OCI-LY1 (cell line): ENCODE results near the gene PKD2L2.
"Not testable (repeated sequence)": the region's sequence is repeated elsewhere in the genome, so short reads cannot be mapped to it uniquely, and the experiment has no call there.

Experiments used
- H2AFZ ChIP-seq: fragments of 200-600 bp; sonication (generic), shearing (Covaris generic); 2 replicates; pipeline ENCODE4 v1.6.0; 2014; ENCODE audit warnings: antibody characterized with exemption, mild to moderate bottlenecking, low read length
- H3F3A ChIP-seq: fragments of 200-600 bp; sonication (generic), shearing (Covaris generic); 2 replicates; pipeline ENCODE4 v1.6.0; 2014; ENCODE audit warnings: mild to moderate bottlenecking, antibody characterized with exemption, low read length, moderate library complexity; ENCODE audit not compliant: insufficient read depth
- H3K27ac ChIP-seq: fragments of 200-600 bp; sonication (generic); 2 replicates; pipeline ENCODE4 v1.5.1; 2014; ENCODE audit warnings: low read length, mixed run types, mild to moderate bottlenecking, low read depth; ENCODE audit not compliant: poor library complexity, severe bottlenecking
- H3K27me3 ChIP-seq: fragments of 200-600 bp; sonication (generic); 2 replicates; pipeline ENCODE4 v1.6.0; 2014; ENCODE audit warnings: antibody characterized with exemption, mild to moderate bottlenecking, low read length, moderate library complexity; ENCODE audit not compliant: insufficient read depth
- H3K36me3 ChIP-seq: fragments of 200-600 bp; sonication (generic); 2 replicates; pipeline ENCODE4 v1.6.1; 2014; ENCODE audit warnings: mild to moderate bottlenecking, antibody characterized with exemption, low read length, moderate library complexity, mixed read lengths; ENCODE audit not compliant: insufficient read depth
- H3K4me1 ChIP-seq: fragments of 200-600 bp; sonication (generic); 2 replicates; pipeline ENCODE4 v1.5.1; 2014; ENCODE audit warnings: mild to moderate bottlenecking, low read length, moderate library complexity; ENCODE audit not compliant: insufficient read depth, severe bottlenecking
- H3K4me2 ChIP-seq: fragments of 200-600 bp; sonication (generic), shearing (Covaris generic); 2 replicates; pipeline ENCODE4 v1.6.1; 2014; ENCODE audit warnings: low read length
- H3K4me3 ChIP-seq: fragments of 200-600 bp; sonication (generic); 2 replicates; pipeline ENCODE4 v1.5.1; 2014; ENCODE audit warnings: low read length, low read depth, mild to moderate bottlenecking, mixed read lengths; ENCODE audit not compliant: poor library complexity, severe bottlenecking
- H3K79me2 ChIP-seq: fragments of 200-600 bp; shearing (Covaris generic); 2 replicates; pipeline ENCODE4 v1.6.1; 2016; ENCODE audit warnings: mixed run types, low read length, mixed read lengths; ENCODE audit not compliant: insufficient read depth
- H3K9ac ChIP-seq: fragments of 200-600 bp; sonication (generic), shearing (Covaris generic); 2 replicates; pipeline ENCODE4 v1.6.1; 2014; ENCODE audit warnings: mild to moderate bottlenecking, low read length, mixed read lengths
- H3K9me2 ChIP-seq: fragments of 200-600 bp; sonication (generic), shearing (Covaris generic); 2 replicates; pipeline ENCODE4 v1.6.1; 2014; ENCODE audit warnings: low read depth, mild to moderate bottlenecking, low read length, mixed read lengths
- H3K9me3 ChIP-seq: fragments of 200-600 bp; shearing (Covaris generic); 2 replicates; pipeline ENCODE4 v1.6.1; 2014; ENCODE audit warnings: low read length, mixed read lengths
- H4K20me1 ChIP-seq: fragments of 200-600 bp; sonication (generic), shearing (Covaris generic); 2 replicates; pipeline ENCODE4 v1.6.0; 2016; ENCODE audit warnings: mild to moderate bottlenecking, low read length; ENCODE audit not compliant: insufficient read depth
- CTCF ChIP-seq: fragments of 200-600 bp; sonication (generic), shearing (Covaris generic); IDR thresholded peaks from 2 replicates; pipeline ENCODE4 v1.5.1; 2017; ENCODE audit warnings: mild to moderate bottlenecking, antibody characterized with exemption, low read length, moderate library complexity, mixed read lengths
- EZH2 ChIP-seq: fragments of 200-600 bp; sonication (generic), shearing (Covaris generic); IDR thresholded peaks from 2 replicates; pipeline ENCODE4 v1.8.0; 2017; ENCODE audit warnings: borderline replicate concordance, mixed run types, mild to moderate bottlenecking, antibody characterized with exemption, low read length, moderate library complexity, mixed read lengths

The PKD2L2 gene

DNA sequence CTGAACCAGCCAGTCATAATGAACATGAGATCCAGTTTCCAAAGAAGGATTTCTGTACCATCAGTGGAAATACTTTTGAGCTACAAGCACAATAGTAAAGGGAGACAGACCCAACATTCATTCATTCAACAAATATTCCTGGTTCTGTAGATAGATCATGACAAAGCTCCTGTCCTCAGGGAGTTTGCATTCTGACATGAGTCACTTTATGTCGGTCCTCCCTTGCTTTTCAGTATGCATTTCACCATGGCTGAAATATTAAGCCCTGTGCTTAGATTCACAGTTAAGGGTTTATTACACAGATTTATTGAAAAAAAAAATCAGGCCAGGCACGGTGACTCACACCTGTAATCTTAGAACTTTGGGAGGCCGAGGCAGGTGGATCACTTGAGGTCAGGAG, 27.0 kb upstream of the PKD2L2 start:
- no peaks in the 10 kb centered on the region for H4K20me1 ChIP-seq
- no peak overlapping the region for H2AFZ ChIP-seq
- no peaks in the 10 kb centered on the region for H3F3A ChIP-seq
- no peaks in the 10 kb centered on the region for H3K79me2 ChIP-seq
- H3K27ac ChIP-seq: no peak overlapping the region
- H3K9ac ChIP-seq: no peak overlapping the region
- no peaks in the 10 kb centered on the region for H3K9me2 ChIP-seq
- H3K27me3 ChIP-seq: no peaks in the 10 kb centered on the region
- H3K4me1 ChIP-seq: peaks cover 5% of the 10 kb centered on the region
- H3K4me2 ChIP-seq: no peak overlapping the region
- no peak overlapping the region for H3K4me3 ChIP-seq
- no peaks in the 10 kb centered on the region for H3K36me3 ChIP-seq
- H3K9me3 ChIP-seq: no peaks in the 10 kb centered on the region
- no peak for TF ChIP-seq EZH2

DNA sequence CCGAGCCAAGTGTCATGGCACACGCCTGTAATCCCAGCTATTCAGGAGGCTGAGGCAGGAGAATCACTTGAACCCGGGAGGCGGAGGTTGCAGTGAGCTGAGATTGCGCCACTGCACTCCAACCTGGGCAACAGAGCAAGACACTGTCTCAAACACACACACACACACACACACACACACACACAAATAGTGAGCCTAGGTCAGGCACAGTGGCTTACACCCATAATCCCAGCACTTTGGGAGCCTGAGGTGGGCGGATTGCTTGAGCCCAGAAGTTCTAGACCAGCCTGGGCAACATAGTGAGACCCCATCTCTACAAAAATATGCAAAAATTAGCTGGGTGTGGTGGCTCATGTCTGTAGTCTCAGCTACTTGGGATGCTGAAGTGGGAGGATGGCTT, 25.6 kb upstream of the PKD2L2 start:
- not testable (repeated sequence) for H3K36me3 ChIP-seq, H3K27ac ChIP-seq, H3K27me3 ChIP-seq, H3K9ac ChIP-seq, H3K9me3 ChIP-seq, H3K9me2 ChIP-seq, H3K4me3 ChIP-seq, H3K4me1 ChIP-seq, H3K4me2 ChIP-seq, H4K20me1 ChIP-seq, H2AFZ ChIP-seq, H3F3A ChIP-seq, H3K79me2 ChIP-seq

GRCh38 chr5:137866541-137867388, 22.5 kb upstream of the PKD2L2 start:
- H3K27me3 ChIP-seq: no peaks in the 10 kb centered on the region
- no peaks in the 10 kb centered on the region for H3K79me2 ChIP-seq
- no peaks in the 10 kb centered on the region for H4K20me1 ChIP-seq
- TF ChIP-seq CTCF: no peak
- TF ChIP-seq EZH2: no peak
- H3F3A ChIP-seq: no peaks in the 10 kb centered on the region
- no peak overlapping the region for H3K4me3 ChIP-seq
- no peaks in the 10 kb centered on the region for H3K9me3 ChIP-seq
- no peaks in the 10 kb centered on the region for H3K36me3 ChIP-seq
- H3K9me2 ChIP-seq: no peaks in the 10 kb centered on the region
- no peaks in the 10 kb centered on the region for H3K4me1 ChIP-seq
- H3K4me2 ChIP-seq: no peak overlapping the region
- H3K9ac ChIP-seq: no peak overlapping the region
- no peak overlapping the region for H3K27ac ChIP-seq
- no peak overlapping the region for H2AFZ ChIP-seq

- no peaks in the 10 kb centered on the region for H3K4me1 ChIP-seq
- no peak within 1 kb of the TSS for H3K4me2 ChIP-seq
- no peak within 1 kb of the TSS for H3K4me3 ChIP-seq
- no peaks in the 10 kb centered on the region for H3K79me2 ChIP-seq
- H3F3A ChIP-seq: no peaks in the 10 kb centered on the region
- H3K36me3 ChIP-seq: no peaks in the 10 kb centered on the region
- H3K27me3 ChIP-seq: no peaks in the 10 kb centered on the region
- H3K9me2 ChIP-seq: no peaks in the 10 kb centered on the region
- no peaks in the 10 kb centered on the region for H4K20me1 ChIP-seq
- H2AFZ ChIP-seq: no peak within 1 kb of the TSS
- H3K27ac ChIP-seq: no peak within 1 kb of the TSS
- no peak for TF ChIP-seq EZH2
- TF ChIP-seq CTCF: no peak
- H3K9me3 ChIP-seq: no peaks in the 10 kb centered on the region
- H3K9ac ChIP-seq: no peak within 1 kb of the TSS
Measured at GRCh38 chr5:137867664-137868063, 21.6 kb upstream of the PKD2L2 start, which contains the start of gene MYOT. TSS of gene MYOT (plus strand) at chr5:137867860. CDS start at chr5:137870652, 2,792 bp downstream.
